Naive B cell (primary cell): ENCODE results near the gene PLA2G6. TPM values are rescaled to one million over a fixed set of nuclear protein-coding genes. Genes with fewer than 3 reads are reported as not detected.

Source experiments
- ATAC-seq, 2 donors: fragments of 150-1000 bp; cut with Tn5 transposase; 2 replicates each; pipeline ENCODE4 v1.10.0; 2021; ENCODE audit warnings: low read depth in 2 of 2, mild to moderate bottlenecking in 2 of 2, moderate library complexity in 2 of 2
- DNase-seq: peaks from one replicate; pipeline ENCODE4 v3.0.0; 2022
- H3K27ac Mint-ChIP-seq, 6 donors: one replicate each; pipeline ENCODE4 v1.8.0; 2020 to 2022; ENCODE audit warnings: mild to moderate bottlenecking in 6 of 6, mixed read lengths in 6 of 6, moderate library complexity in 5 of 6, inconsistent platforms in 2 of 6
- H3K27me3 Mint-ChIP-seq, 3 donors: one replicate each; pipeline ENCODE4 v1.8.0; 2021 to 2022; ENCODE audit warnings: mixed read lengths in 3 of 3, mild to moderate bottlenecking in 1 of 3
- H3K36me3 Mint-ChIP-seq, 2 donors: one replicate each; pipeline ENCODE4 v1.8.0; 2020 to 2022; ENCODE audit warnings: mixed read lengths in 2 of 2, inconsistent platforms in 1 of 2, mild to moderate bottlenecking in 1 of 2
- H3K4me1 Mint-ChIP-seq, 3 donors: one replicate each; pipeline ENCODE4 v1.8.0; 2020 to 2022; ENCODE audit warnings: mixed read lengths in 3 of 3, inconsistent platforms in 1 of 3, mild to moderate bottlenecking in 1 of 3, moderate library complexity in 1 of 3
- H3K4me3 Mint-ChIP-seq, 8 donors: one replicate each; pipeline ENCODE4 v1.8.0; 2020 to 2022; ENCODE audit warnings: mild to moderate bottlenecking in 8 of 8, mixed read lengths in 8 of 8, moderate library complexity in 8 of 8, inconsistent platforms in 2 of 8
- H3K9me3 Mint-ChIP-seq, 7 donors: one replicate each; pipeline ENCODE4 v1.8.0; 2020 to 2022; ENCODE audit warnings: mixed read lengths in 7 of 7, mild to moderate bottlenecking in 5 of 7, inconsistent platforms in 2 of 7, moderate library complexity in 1 of 7
- polyA plus RNA-seq, 6 donors: library from polyadenylated mRNA; unstranded; fragments of 300-500 nt; fragmentation: Illumina TruSeq; gene quantifications; one replicate each; pipeline ENCODE4 v1.2.3, GENCODE V29; 2021; ENCODE audit warnings: low read depth in 6 of 6

Gene PLA2G6
- polyA plus RNA-seq, 6 donors from 2014 or later = 2.7 to 7.6 (median 3.9) TPM; not detected in 1

DNA sequence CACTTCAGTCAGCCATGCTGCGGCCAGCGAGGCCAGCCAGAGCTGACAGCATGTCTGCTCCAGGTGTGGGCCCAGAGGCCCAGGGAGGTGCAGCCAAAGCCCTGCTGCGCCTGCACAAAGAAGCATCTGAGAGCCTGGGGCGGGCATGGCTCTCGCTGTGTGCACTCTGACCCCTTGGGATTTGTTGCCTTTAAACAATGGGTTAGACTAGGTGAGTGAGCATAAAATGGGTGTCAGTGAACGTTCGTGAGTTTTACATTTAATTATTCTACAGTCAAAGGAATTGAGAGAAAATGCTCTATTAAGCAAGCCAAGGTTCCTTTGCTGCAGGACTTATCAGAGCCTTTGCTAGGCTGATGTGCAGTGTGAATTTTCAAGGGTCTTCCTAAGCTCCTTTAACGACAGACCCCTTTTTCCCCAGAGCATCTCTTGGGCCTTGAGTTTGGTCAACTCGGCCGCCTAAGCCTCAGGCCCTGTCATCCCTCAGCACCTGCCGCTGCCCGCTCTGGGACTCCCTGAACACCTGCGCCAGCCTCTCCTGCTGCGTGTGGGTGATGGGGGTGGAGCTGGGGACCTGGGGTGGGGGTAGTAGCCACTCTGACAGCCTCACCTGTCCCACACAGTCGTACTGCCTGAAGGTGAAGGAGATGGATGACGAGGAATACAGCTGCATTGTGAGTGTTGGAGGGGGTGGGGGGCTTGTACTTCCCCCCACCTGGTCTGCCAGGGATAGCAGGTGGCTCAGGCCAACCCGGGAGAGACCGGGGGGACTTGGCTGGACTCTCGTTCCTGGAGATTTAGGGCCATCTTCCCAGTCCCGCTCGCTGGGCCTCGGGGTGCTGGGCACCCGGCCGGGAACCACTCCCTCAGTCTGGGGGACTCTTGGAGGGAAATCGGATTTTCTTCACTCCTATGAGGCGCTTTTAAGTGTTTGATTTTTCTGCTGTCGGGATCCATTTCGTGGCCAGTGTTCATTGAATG, 108.2 kb downstream of the PLA2G6 start:
- Mint-ChIP-seq H3K36me3 (peaks cover 0 to 23% of the 10 kb centered on the region in 2 donors), H3K9me3 (no peaks in the 10 kb centered on the region), H3K4me1 (no peaks in the 10 kb centered on the region), H3K27me3 (no peaks in the 10 kb centered on the region), H3K27ac (no peak overlapping the region), H3K4me3 (no peak overlapping the region)
- DNase-seq = no peak
- no peak for ATAC-seq

DNA sequence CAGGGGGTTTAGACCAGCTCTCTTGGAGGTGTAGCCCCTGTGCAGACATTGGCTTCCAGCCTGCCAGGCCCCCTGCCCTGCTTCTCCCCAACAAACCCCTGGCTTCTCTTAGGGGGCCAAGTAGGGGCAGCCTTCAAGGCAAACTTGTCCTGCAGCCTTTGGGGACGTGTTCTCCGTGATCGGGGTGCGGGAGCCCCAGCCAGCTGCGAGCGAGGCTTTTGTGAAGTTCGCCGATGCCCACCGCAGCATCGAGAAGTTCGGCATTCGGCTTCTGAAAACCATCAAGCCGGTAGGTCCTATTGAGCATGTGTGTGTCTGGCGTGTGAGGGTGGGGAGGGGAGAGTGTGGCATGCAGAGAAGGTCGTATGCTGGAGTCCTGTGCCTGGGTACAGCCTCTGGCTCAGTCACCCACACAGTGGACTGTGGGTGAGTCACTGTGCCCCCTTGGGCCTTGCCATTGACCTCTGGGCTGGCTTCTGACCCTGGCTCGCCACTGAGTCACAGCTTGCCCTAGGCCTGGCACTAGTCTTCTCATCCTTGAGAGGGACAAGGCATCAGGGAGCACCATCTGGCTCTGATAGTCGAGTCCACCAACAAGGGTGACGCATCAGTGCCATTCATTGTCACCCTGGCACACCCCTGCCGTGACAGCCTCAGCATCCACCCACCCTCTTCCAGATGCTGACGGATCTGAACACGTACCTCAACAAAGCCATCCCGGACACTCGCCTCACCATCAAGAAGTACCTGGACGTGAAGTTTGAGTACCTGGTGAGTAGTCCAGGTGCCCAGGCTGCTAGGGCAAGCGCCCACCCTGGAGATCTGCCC, 109.1 kb downstream of the PLA2G6 start:
- Mint-ChIP-seq H3K9me3 (no peaks in the 10 kb centered on the region), H3K36me3 (peaks cover 0 to 30% of the 10 kb centered on the region in 2 donors)

DNA sequence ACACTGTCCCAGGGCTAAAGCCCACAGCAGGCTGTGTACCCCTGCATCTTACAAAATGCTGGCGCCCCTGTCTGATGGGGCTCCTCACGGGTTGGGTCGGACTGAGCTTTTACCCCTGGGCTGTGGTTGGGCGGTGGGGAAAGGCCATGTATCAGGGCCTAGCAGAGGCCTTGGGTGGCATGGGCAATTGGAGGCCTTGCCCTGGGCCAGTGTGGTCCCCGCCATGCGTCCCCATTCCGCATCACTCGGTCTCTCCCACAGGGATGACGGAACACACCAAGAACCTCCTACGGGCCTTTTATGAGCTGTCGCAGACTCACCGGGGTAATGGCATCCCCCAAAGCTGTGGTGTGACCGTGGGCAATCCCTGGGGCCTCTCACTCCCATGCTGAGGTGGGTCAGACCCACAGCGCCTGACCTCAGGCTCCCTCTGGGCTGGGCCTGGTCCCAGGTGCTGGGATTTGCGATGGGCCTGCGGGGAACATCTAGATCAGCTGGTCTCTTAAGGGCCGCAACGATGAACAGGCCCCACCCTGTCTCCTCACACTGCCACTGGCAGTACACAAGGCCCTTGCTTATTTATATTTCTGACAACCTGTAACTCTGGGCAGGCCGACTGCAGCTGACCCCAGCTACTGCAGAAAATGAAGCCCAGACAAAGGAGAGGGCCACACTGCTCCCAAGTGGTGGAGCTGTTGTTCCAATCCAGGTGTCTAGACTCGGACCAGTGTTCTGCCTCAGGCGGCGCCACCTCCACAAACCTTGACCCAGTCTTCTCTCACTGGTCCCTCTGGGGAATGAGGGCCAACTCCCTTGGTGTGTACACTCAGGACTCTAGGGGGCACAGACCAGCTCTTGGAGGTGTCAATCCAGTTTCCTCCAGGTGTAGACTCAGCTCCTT, 110.0 kb downstream of the PLA2G6 start:
- Mint-ChIP-seq H3K9me3 (no peaks in the 10 kb centered on the region), H3K4me3 (no peak overlapping the region)

More for the DNA sequence above, 109.1 kb downstream of the PLA2G6 start:
- Mint-ChIP-seq H3K27me3 (no peaks in the 10 kb centered on the region), H3K4me3 (peak overlapping the region in 1 of 8 donors; percentile 74), H3K4me1 (no peaks in the 10 kb centered on the region), H3K27ac (peak overlapping the region in 1 of 6 donors; percentile 12)
- ATAC-seq (no peak), DNase-seq (no peak)

DNA sequence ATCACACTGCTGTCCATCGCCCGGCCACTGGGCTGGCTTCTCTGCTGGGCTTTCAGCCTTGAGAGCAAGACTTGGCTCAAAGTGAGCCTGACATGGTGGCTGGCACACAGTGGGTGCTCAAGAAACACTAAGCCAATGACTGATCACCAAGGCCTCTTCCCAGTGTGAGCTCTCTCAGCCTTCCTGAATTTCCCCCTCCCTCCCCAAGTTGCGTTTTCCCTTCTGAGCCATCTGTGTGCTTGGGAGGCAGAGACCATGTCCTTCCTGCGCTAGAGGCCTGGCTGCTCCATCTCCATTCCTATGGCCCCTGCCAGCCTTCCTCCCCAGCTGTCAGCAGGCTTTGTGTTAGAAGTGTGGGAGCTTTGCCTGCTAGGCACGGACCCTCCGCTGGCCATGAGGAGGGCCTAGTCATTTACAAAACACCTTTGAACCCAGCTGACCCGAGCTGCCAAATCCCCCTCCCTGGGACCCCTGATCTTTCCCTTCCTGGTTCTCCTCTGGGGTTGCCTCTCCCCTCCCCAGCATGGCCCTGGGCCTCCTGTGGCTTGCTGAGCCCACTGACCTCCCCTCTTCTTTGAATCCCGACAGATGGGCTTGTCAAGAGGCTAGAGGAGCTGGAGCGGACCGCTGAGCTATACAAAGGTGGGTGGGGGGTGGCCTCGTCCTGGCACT, 111.2 kb downstream of the PLA2G6 start:
- no peaks in the 10 kb centered on the region for H3K9me3 Mint-ChIP-seq
- H3K4me1 Mint-ChIP-seq = peaks cover 0 to 3% (median 0%) of the 10 kb centered on the region in 3 donors
- peak overlapping the region in 1 of 8 donors; percentile 56 for H3K4me3 Mint-ChIP-seq
- H3K27ac Mint-ChIP-seq = peak overlapping the region in 1 of 6 donors; percentile 37
- H3K36me3 Mint-ChIP-seq = peaks cover 4 to 39% of the 10 kb centered on the region in 2 donors
- no peak for ATAC-seq
- no peak for DNase-seq
- no peaks in the 10 kb centered on the region for H3K27me3 Mint-ChIP-seq

More for the DNA sequence above, 110.0 kb downstream of the PLA2G6 start:
- Mint-ChIP-seq H3K36me3 (peaks cover 0 to 30% of the 10 kb centered on the region in 2 donors), H3K27me3 (no peaks in the 10 kb centered on the region), H3K27ac (no peak overlapping the region), H3K4me1 (no peaks in the 10 kb centered on the region)
- ATAC-seq (no peak), DNase-seq (no peak)

DNA sequence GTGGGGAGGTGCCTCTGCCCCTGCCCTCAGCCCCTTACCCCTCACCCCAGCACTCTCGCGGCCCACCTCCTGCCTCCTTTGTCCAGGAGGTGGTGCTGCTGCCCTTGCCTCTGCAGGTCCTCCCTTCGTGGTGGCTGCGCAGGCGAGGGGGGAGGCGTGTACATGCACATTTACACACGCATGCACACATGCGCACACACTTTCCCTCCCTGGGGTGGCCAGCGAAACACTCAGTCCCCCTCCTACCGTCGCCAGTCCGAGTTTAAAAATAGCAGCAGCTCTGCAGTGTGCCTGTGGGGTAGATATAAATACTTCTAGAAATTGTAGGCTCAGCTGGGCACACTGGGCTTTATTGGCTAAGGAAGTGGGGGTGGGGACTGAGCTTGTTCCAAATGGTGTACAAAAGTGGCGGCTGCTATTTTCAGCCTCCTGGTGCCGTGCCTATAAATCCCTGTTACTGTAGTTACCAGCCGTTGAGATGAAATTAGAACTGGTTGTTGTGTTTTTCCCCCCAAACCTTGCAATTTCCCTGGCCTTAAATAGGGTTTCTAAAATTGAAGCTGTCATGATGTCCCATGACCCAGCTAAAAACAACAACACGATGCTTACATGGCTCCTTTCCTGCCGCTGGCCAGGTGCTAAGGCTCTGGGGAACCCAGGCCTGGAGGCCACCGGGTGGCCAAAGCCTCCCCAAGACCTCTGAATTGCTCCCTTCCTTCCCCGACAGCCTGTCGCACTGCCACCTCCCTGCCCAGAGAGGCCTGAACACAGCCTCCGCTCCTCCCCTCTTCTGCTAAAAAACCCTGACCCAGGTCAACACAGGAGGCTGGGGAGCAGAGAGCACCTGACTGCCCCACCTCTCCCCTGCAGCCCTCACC, 112.0 kb downstream of the PLA2G6 start:
- Mint-ChIP-seq H3K4me3 (peak overlapping the region in 1 of 8 donors; percentile 56), H3K4me1 (peaks cover 0 to 3% (median 0%) of the 10 kb centered on the region in 3 donors), H3K27me3 (no peaks in the 10 kb centered on the region), H3K9me3 (no peaks in the 10 kb centered on the region), H3K27ac (peak overlapping the region in 2 of 6 donors; percentile 37 to 65), H3K36me3 (peaks cover 4 to 45% of the 10 kb centered on the region in 2 donors)
- ATAC-seq (no peak), DNase-seq (no peak)

DNA sequence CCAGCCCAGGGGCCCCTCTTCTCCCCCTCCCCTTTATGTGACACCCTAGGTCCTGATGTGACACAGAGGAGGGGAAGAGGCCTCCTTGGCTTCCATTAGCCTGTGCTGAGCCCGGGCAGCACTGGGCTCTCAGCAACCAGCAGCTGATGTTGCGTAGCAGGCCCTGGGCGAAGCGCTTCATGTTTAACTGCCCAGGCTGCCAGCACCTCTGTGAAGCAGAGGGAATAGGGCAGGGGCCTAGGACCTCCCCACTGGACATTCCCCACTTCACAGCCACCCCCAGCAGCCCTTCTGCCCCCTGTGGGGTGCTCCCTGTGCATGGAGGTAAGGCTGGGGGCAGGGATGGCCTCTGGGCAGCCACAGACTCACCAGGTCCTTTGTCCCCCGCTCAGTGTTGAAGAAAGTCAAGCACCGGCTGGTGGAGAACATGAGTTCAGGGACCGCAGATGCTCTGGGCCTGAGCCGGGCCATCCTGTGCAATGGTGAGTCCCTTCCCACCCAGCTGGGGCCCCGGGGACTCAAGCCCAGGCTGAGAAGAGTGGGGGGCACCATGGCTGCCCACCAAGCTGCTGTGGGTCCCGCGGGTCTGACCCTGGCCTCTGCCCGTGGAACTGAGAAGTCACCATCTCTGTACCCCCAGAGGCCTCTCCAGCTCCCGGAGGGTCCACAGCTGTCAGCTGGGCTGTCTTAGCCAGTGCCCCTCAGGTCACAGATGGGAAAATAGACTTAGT, 112.8 kb downstream of the PLA2G6 start:
- Mint-ChIP-seq H3K36me3 (peaks cover 4 to 40% of the 10 kb centered on the region in 2 donors), H3K27ac (no peak overlapping the region), H3K4me1 (peaks cover 0 to 3% (median 0%) of the 10 kb centered on the region in 3 donors), H3K4me3 (no peak overlapping the region), H3K9me3 (no peaks in the 10 kb centered on the region), H3K27me3 (no peaks in the 10 kb centered on the region)
- ATAC-seq = no peak
- no peak for DNase-seq

DNA sequence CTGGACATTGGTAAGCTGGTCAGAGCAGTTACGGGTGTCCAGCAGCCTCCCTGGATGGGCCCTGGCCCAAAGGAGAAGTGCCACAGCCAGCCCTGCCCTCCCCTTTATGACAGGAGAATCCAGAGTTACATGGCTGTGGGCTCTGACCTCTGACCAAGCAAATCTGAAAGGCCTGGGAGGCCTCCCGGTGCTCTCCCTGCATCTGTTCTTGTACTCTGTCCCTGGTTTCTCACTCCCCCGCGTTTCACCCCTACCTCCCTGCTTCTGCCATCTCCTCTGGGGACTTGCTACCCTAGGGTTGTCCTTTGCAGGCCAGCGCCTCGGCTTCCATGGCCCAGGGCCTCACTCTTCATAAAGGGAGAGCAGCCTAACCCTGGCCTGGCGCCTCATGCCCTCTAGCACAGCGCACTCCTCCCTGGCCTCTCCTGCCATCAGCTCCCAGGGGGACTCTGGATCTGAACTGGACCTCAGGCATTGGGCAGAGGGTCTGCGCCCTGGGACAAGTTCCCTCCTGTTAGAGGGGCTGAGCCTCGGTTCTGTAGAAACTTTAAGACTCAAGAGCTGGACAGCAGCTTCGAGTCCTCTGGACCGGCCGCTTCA, 113.8 kb downstream of the PLA2G6 start:
- Mint-ChIP-seq H3K27ac (peak overlapping the region in 2 of 6 donors; percentile 2 to 29), H3K27me3 (no peaks in the 10 kb centered on the region), H3K4me1 (peaks cover 4 to 7% (median 4%) of the 10 kb centered on the region in 3 donors), H3K9me3 (no peaks in the 10 kb centered on the region), H3K36me3 (peaks cover 5 to 39% of the 10 kb centered on the region in 2 donors), H3K4me3 (no peak overlapping the region)
- ATAC-seq = no peak
- no peak for DNase-seq

DNA sequence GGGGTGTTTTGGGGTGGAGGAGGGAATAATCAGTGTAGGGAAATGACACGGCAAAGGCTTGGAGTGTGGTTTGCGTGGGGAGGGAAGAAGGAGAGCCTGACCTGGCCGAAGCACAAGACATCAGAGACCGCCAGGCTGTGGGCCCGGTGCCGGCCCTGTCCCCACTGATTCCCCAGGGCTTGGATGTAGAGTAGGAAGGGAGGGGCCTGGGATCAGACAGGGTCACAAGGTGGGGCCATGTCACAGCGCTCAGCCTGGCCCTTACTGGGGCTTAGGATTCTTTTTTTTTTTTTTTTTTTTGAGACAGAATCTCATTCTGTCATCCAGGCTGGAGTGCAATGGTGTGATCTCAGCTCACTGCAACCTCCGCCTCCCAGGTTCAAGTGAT, 114.6 kb downstream of the PLA2G6 start:
- Mint-ChIP-seq H3K36me3 (peaks cover 9 to 38% of the 10 kb centered on the region in 2 donors), H3K27ac (no peak overlapping the region), H3K4me1 (peaks cover 9 to 11% (median 9%) of the 10 kb centered on the region in 3 donors), H3K9me3 (no peaks in the 10 kb centered on the region), H3K4me3 (no peak overlapping the region), H3K27me3 (no peaks in the 10 kb centered on the region)
- no peak for ATAC-seq
- DNase-seq = no peak

DNA sequence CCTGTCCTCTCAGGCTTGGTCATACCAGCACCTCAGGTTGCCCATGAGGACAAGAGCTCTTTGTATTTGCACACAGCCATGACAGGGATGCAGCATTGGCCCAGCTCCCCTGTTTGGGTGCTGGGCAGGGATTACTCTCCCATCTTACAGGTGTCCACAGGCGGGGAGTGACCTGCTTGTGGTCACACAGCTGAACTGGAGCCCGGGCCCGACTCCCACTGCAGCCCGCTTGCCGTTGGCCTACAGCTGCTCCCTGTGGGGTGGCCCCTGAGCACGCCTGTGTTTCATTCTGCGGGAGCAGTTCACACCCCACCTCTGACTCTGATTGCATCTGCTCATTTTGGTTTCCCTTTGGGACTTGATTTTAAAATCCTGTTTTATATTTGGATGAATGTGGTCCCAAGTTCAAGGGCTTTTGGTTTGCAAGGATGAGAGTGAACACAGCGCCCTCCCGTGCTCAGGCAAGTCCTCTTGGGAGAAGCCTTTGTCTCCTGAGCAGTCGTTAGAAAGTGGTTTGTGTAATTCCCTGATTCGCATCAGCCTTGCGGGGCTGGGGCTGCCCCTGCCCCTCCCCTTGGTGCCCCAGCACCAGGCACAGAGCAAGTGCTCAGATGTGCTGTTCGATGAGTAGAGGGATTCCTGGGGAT, 115.1 kb downstream of the PLA2G6 start:
- no peaks in the 10 kb centered on the region for H3K27me3 Mint-ChIP-seq

DNA sequence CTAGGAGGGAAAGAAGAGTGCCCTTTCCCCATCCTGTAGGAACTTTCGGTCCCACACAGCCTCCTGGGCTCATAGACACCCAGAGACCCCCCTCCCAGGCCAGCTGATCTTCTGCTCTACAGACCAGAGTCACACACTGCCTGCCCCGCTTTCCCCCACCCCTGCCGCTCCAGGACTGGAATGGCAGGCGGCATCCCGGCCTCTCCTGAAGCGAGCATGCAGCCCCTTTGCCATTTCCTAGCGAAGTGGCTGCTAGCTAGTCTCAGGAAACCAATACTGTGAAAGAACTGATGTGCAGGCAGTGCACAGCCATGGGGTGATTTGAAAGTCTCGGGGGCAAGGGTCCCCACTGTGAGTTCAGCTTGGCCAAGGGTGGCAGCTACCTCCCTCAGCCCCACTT, 116.1 kb downstream of the PLA2G6 start:
- Mint-ChIP-seq H3K36me3 (peaks cover 13 to 34% of the 10 kb centered on the region in 2 donors), H3K4me1 (peaks cover 11 to 13% (median 11%) of the 10 kb centered on the region in 3 donors), H3K27me3 (no peaks in the 10 kb centered on the region), H3K27ac (peak overlapping the region in 1 of 6 donors; percentile 26), H3K4me3 (peak overlapping the region in 1 of 8 donors; percentile 63), H3K9me3 (no peaks in the 10 kb centered on the region)
- no peak for DNase-seq
- ATAC-seq = no peak

More for the DNA sequence above, 115.1 kb downstream of the PLA2G6 start:
- DNase-seq (no peak), ATAC-seq (no peak)
- Mint-ChIP-seq H3K9me3 (no peaks in the 10 kb centered on the region), H3K27ac (peak overlapping the region in 1 of 6 donors; percentile 54), H3K4me3 (no peak overlapping the region), H3K36me3 (peaks cover 13 to 38% of the 10 kb centered on the region in 2 donors), H3K4me1 (peaks cover 9 to 13% (median 11%) of the 10 kb centered on the region in 3 donors)
